ENCODE data around the gene HOXD10.

- TF ChIP-seq POLR2AphosphoS5 (IDR thresholded peaks at IDR 0.05; ENCODE audit: low read depth, low read length) (no peak), POLR2A (IDR thresholded peaks at IDR 0.05; ENCODE audit: low read depth, low read length) (no peak), TAF1 (IDR thresholded peaks at IDR 0.05; ENCODE audit: borderline replicate concordance, low read depth, low read length) (no peak)
These were observed 2.2 kb downstream of the HOXD10 start for GRCh38 chr2:176118601-176119339.

Measured in GM12892 (cell line).